ENCODE results near the gene HS6ST3. TPM values are rescaled to one million over a fixed set of nuclear protein-coding genes. Genes with fewer than 3 reads are reported as not detected.

The HS6ST3 gene
- total and polyA plus RNA-seq, 2 donors (not counting 3 experiments of a cell fraction or from before 2014, with no cell fraction given) = 0.03 to 0.15 TPM

DNA sequence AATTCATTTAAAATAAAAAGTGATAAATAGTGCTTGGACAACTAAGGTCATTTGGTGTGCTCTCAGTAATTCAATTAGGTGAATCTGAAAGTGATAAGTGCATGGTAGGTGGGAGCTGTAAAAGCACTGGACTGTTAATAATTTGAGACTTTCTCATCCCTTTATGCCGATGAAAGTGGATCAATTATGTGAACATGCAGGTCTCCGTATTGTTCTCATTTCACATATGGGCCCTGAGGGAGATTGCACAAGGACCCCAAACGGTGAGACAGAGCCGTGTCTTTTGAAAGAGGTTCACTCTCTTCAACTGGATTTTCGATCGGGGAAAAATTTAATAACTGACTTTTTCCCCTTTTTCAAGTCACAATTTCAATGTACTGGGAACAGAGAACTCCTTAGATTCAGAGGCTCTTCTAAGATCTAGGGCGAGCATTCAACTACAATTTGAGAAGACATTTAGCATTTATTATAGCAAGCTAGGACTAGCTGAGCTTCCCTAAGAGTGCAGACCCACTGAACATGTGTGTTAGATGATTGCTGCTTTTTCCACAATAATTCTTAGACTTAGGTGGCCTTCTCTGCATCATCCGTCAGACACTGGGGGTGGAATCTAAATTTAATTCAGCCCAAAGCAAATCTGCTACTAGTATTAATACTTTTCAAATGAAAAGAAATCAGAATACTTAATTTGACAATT is 556.8 kb downstream of the HS6ST3 start:
- no peaks in the 10 kb centered on the region for H3K9me3 ChIP-seq (replicated peaks; ENCODE audit: control insufficient read depth, insufficient read depth, low read length)
- BruUV-seq (replicated peaks) = no TSS peak
- no peak overlapping the region for H2AFZ ChIP-seq (ENCODE audit: low read depth, low read length)
- intact Hi-C loops (cut with micrococcal nuclease) = no loop called here
- H3K36me3 ChIP-seq (ENCODE audit: control insufficient read depth in 2 of 2, extremely low read depth in 1 of 2, insufficient read depth in 2 of 2, low read length in 2 of 2) = no peaks in the 10 kb centered on the region
- H3K4me3 ChIP-seq (replicated peaks in 1 of 3; ENCODE audit: insufficient read depth in 1 of 3, low read depth in 1 of 3, low read length in 3 of 3) = no peak overlapping the region
- ChIA-PET CTCF (no interaction called here), POLR2A (no interaction called here)
- no peak overlapping the region for H3K9ac ChIP-seq (replicated peaks; ENCODE audit: extremely low read depth, insufficient read depth, low read length)
- H3K4me2 ChIP-seq (ENCODE audit: insufficient read depth, low read length) = no peak overlapping the region
- TF ChIP-seq JUN (IDR thresholded peaks at IDR 0.05; ENCODE audit: borderline replicate concordance, insufficient read depth, insufficient read length, low read depth) (no peak), FOS (IDR thresholded peaks at IDR 0.05; ENCODE audit: borderline replicate concordance, insufficient read depth, low read length) (no peak), POLR2A (IDR thresholded peaks at IDR 0.05; ENCODE audit: low read depth, low read length) (no peak), POLR2AphosphoS5 (IDR thresholded peaks at IDR 0.05; ENCODE audit: insufficient read depth, low read depth, low read length) (no peak), GATA2 (IDR thresholded peaks at IDR 0.05; ENCODE audit: insufficient read depth, insufficient read length, low read depth, low read length) (no peak), MYC (IDR thresholded peaks at IDR 0.05; ENCODE audit: low read depth, low read length) (no peak)
- TF ChIP-seq, protein P1, sequence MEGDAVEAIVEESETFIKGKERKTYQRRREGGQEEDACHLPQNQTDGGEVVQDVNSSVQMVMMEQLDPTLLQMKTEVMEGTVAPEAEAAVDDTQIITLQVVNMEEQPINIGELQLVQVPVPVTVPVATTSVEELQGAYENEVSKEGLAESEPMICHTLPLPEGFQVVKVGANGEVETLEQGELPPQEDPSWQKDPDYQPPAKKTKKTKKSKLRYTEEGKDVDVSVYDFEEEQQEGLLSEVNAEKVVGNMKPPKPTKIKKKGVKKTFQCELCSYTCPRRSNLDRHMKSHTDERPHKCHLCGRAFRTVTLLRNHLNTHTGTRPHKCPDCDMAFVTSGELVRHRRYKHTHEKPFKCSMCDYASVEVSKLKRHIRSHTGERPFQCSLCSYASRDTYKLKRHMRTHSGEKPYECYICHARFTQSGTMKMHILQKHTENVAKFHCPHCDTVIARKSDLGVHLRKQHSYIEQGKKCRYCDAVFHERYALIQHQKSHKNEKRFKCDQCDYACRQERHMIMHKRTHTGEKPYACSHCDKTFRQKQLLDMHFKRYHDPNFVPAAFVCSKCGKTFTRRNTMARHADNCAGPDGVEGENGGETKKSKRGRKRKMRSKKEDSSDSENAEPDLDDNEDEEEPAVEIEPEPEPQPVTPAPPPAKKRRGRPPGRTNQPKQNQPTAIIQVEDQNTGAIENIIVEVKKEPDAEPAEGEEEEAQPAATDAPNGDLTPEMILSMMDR (IDR thresholded peaks at IDR 0.05; ENCODE audit: extremely low read depth in 1 of 2, insufficient read depth in 1 of 2, low read depth in 1 of 2, low read length in 2 of 2) = no peak
- TF ChIP-seq, protein P2, sequence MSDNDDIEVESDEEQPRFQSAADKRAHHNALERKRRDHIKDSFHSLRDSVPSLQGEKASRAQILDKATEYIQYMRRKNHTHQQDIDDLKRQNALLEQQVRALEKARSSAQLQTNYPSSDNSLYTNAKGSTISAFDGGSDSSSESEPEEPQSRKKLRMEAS (IDR thresholded peaks at IDR 0.05; ENCODE audit: insufficient read depth, insufficient read length) = no peak
- H3K27ac ChIP-seq (ENCODE audit: insufficient read depth, low read depth, low read length) = no peak overlapping the region
- no peaks in the 10 kb centered on the region for H3K9me1 ChIP-seq (replicated peaks; ENCODE audit: control insufficient read depth, extremely low read depth, insufficient read depth, low read length)
- dilution Hi-C loops (cut with MboI; ENCODE audit: extremely low pct_ligation_motif_present, low sequenced_read_pairs) = no loop called here
- no peaks in the 10 kb centered on the region for H4K20me1 ChIP-seq (replicated peaks; ENCODE audit: control insufficient read depth, extremely low read depth, insufficient read depth, low read length)
- DNase-seq (ENCODE audit: low read depth, low spot score) = no peak
- no peaks in the 10 kb centered on the region for H3K79me2 ChIP-seq (ENCODE audit: control insufficient read depth, insufficient read depth, low read length)
- no peak for FAIRE-seq
- peaks cover 12% of the 10 kb centered on the region for H3K4me1 ChIP-seq (ENCODE audit: control insufficient read depth, extremely low read depth, insufficient read depth, low read length)
- H3K27me3 ChIP-seq (ENCODE audit: control insufficient read depth in 2 of 2, insufficient read depth in 2 of 2, low read length in 2 of 2) = no peaks in the 10 kb centered on the region

Measured in endothelial cell of umbilical vein (primary cell).